GM23248 (cell line): ENCODE results near the gene MBNL3.

Experiments used
- EZH2 ChIP-seq: fragments of 200-600 bp; sonication (generic); IDR thresholded peaks from 2 replicates; pipeline ENCODE4 v1.6.1; 2018; ENCODE audit warnings: antibody characterized with exemption, mild to moderate bottlenecking; ENCODE audit not compliant: insufficient read depth, poor library complexity, severe bottlenecking
- EZH2phosphoT487 ChIP-seq: fragments of 200-600 bp; sonication (generic); IDR thresholded peaks from 2 replicates; pipeline ENCODE4 v1.6.1; 2018; ENCODE audit warnings: antibody characterized with exemption, moderate library complexity, mild to moderate bottlenecking, low read depth; ENCODE audit not compliant: insufficient read depth

GRCh38 chrX:132435222-132435621 is 53.6 kb downstream of the MBNL3 start:
- TF ChIP-seq EZH2 (no peak), EZH2phosphoT487 (no peak)
